IPS-18c (cell line): Measurements from ENCODE around the gene CD164.

ENCODE experiments used
- H3K4me3 ChIP-seq: 2 replicates; pipeline ENCODE4 v1.7.0; 2013; ENCODE audit warnings: low read depth, mild to moderate bottlenecking, low read length, moderate library complexity; ENCODE audit not compliant: insufficient read depth
- H3K9me3 ChIP-seq: one replicate; pipeline ENCODE4 v1.6.1; 2013; ENCODE audit warnings: mild to moderate bottlenecking, low read length, moderate library complexity; ENCODE audit not compliant: control insufficient read depth, insufficient read depth

The CD164 gene

DNA sequence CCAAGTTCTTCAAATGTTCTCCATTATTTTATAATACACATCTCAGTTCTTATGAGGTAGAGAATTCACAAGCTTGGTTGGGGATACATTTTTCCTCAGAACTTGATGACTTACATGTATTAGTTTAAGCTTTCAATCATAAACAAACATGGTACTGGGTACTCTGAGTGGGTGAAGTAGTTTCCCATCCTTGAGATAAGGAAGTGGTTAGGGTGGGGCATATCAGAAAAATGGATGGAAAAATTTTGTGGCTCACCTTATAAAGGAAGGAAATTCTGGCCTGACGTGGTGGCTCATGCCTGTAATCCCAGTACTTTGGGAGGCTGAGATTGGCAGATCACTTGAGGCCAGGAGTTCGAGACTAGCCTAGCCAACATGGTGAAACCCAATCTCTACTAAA lies 52.0 kb downstream of the CD164 start:
- no peaks in the 10 kb centered on the region for H3K9me3 ChIP-seq
- H3K4me3 ChIP-seq = no peak overlapping the region

DNA sequence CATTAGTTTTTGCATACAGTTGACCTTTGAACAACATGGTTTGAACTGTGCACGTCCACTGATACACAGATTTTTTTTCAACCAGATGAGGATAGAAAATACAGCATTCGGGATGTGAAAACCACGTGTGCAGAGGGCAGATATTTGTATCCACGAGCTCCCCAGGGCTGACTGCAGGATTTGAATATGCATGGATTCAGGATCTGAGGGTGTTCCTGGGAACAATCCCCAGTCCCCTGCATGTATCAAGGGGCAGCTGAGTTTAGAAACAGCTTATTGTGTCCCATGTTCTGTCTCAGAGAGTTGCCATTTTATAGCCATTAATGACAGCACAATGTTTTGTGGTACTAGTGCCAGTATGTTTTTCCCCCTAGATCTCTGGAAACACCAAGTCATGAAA lies 53.6 kb downstream of the CD164 start:
- Histone ChIP-seq H3K4me3 (no peak overlapping the region), H3K9me3 (no peaks in the 10 kb centered on the region)

GRCh38 chr6:109327959-109328358 lies 54.3 kb downstream of the CD164 start:
- Histone ChIP-seq H3K4me3 (no peak overlapping the region), H3K9me3 (no peaks in the 10 kb centered on the region)

DNA sequence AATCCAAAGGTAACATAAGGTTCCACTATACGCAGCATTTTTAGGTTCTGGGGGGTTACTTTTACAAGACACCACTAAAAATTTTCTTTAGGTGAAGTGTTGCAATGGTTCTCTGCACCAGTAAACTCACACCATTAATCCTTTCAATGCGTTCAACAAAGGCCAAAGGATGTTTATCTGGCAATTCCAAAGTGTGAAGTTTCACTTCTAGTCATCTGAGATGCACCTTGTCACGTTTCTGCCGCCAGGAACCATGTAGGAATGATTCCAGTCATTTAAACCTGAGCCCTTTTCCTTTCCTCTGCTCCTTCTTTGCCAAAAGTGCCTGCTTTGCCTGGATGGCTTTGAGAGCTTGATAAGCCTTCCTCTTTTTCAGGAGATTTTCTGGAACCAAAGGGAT lies 54.8 kb downstream of the CD164 start:
- no peak overlapping the region for H3K4me3 ChIP-seq

GRCh38 chr6:109326351-109326750 lies 55.9 kb downstream of the CD164 start:
- no peaks in the 10 kb centered on the region for H3K9me3 ChIP-seq
- H3K4me3 ChIP-seq = no peak overlapping the region

More for the DNA sequence above, 54.8 kb downstream of the CD164 start:
- H3K9me3 ChIP-seq = no peaks in the 10 kb centered on the region

GRCh38 chr6:109325400-109325801 lies 56.9 kb downstream of the CD164 start:
- H3K9me3 ChIP-seq = no peaks in the 10 kb centered on the region
- H3K4me3 ChIP-seq = no peak overlapping the region

- Histone ChIP-seq H3K4me3 (no peak overlapping the region), H3K9me3 (no peaks in the 10 kb centered on the region)
Observed at GRCh38 chr6:109323241-109323640, 59.0 kb downstream of the CD164 start.

DNA sequence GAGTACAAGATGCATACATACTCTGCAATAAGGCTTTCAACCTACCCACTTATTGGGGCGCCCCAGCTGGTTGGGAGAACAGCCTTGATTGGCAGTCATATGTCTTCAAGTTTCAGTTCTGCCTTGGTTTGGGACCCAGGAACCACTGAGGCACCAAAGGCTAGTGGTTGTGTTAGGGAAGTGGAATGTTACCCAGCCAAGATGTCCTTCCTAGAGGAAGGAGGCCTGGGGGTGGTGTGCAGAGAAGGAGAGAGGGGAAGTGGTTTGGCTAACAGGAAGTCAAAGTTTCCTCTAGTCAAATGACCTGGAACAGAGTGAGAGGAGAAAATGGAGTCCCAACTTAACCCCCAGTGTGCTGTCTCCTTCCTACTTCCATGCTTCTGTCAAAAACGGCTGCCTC lies 59.4 kb downstream of the CD164 start:
- H3K9me3 ChIP-seq = no peaks in the 10 kb centered on the region
- H3K4me3 ChIP-seq = no peak overlapping the region

DNA sequence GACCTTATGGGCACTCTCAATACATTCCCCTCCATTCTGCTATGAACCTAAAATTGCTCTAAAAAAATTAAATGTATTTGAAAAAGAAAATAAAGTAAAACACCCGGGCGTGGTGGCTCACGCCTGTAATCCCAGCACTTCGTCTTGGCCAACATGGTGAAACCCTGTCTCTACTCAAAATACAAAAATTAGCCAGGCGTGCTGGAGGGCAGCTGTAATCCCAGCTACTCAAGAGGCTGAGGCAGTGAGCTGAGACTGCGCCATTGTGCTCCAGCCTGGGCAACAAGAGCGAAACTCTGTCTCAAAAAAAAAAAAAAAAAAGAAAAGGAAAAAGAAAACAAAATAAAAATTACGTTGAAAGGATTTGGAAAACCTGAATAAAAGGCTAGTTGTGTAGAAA lies 60.5 kb downstream of the CD164 start:
- H3K4me3 ChIP-seq = no peak overlapping the region
- H3K9me3 ChIP-seq = no peaks in the 10 kb centered on the region

GRCh38 chr6:109320072-109320471 lies 62.2 kb downstream of the CD164 start:
- Histone ChIP-seq H3K9me3 (no peaks in the 10 kb centered on the region), H3K4me3 (no peak overlapping the region)

DNA sequence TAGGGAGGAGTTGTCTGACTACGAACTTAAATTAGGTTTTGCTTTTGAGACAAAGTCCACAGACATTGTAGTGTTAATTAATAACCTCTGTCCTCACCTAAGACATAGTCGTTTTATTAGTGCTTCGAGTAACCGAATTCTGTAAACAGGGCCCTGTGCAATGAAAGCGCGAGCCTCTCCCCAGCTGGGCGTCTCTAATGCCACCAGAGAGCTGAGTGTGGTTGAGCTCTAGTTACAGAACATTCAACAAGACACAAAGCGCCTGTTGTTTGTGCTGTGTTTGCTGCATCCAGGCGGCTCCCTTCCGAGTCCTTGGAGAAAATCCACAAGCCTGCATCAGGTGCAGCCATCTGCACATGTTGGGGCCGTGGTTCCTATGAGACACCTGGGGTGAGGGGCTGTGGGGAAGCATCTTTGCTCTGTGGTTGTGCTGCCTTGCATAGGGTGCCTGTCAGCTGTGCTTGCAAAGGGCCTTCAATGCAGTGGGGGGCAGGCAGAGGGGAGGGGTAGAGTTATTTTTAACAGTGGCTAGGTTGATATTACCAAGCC lies 63.9 kb downstream of the CD164 start:
- no peak overlapping the region for H3K4me3 ChIP-seq

DNA sequence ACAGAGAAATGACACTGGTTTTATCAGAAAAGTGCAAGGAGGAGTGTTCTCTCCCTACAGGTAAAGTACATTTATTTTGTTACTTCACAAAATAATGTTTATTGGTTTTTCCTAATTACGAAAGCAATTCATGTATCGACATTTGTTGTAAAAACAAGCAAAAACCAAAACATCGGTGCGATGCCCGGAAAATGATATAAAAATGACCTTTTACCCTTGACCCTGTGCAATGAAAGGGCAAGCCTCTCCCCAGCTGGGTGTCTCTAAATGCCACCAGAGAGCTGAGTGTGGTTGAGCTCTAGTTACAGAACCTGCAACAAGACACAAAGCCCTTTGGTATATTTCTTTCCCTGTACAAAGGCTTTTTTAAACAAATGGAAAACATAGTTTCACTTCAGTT lies 65.4 kb downstream of the CD164 start:
- H3K4me3 ChIP-seq = no peak overlapping the region
- H3K9me3 ChIP-seq = no peaks in the 10 kb centered on the region

More for the DNA sequence above, 63.9 kb downstream of the CD164 start:
- no peaks in the 10 kb centered on the region for H3K9me3 ChIP-seq
